Nephron progenitor cell (in vitro differentiated cells): ENCODE measurements around the gene PYY.
"Not testable (repeated sequence)": the region's sequence is repeated elsewhere in the genome, so short reads cannot be mapped to it uniquely, and the experiment has no call there.

ENCODE experiments used
- DNase-seq: peaks from one replicate; pipeline ENCODE4 v3.0.0; 2021
- H3K27ac Mint-ChIP-seq: 2 replicates; pipeline ENCODE4 v1.8.0; 2021; ENCODE audit warnings: mild to moderate bottlenecking, moderate library complexity, mixed read lengths
- H3K27me3 Mint-ChIP-seq: 2 replicates; pipeline ENCODE4 v1.8.0; 2021; ENCODE audit warnings: mild to moderate bottlenecking, low read depth, mixed read lengths; ENCODE audit not compliant: poor library complexity
- H3K36me3 Mint-ChIP-seq: 2 replicates; pipeline ENCODE4 v1.8.0; 2021; ENCODE audit warnings: low read depth, mixed read lengths
- H3K4me1 Mint-ChIP-seq: 2 replicates; pipeline ENCODE4 v1.8.0; 2021; ENCODE audit warnings: mixed read lengths
- H3K4me3 Mint-ChIP-seq: 2 replicates; pipeline ENCODE4 v1.8.0; 2021; ENCODE audit warnings: mild to moderate bottlenecking, moderate library complexity, mixed read lengths
- H3K9me3 Mint-ChIP-seq: 2 replicates; pipeline ENCODE4 v1.8.0; 2021; ENCODE audit warnings: mild to moderate bottlenecking, moderate library complexity, mixed read lengths
- TF ChIP-seq, protein P1 (sequence below): fragments of 200-600 bp; sonication (generic); IDR thresholded peaks from 2 replicates; pipeline ENCODE4 v1.5.0; 2021; ENCODE audit warnings: antibody characterized with exemption

PYY gene

DNA sequence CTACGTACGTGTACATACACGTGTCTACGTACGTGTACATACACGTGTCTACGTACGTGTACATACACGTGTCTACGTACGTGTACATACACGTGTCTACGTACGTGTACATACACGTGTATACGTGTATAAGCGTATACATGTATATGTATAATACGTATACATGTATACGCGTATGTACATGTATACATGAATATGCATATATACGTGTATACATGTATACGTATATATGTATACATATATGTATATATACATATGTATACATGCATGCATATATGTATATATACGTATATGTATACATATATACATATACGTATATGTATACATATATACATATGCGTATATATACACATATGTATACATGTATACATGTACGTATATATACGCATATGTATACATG, 22.2 kb upstream of the PYY start:
- no peak overlapping the region for H3K27ac Mint-ChIP-seq
- TF ChIP-seq, protein P1, sequence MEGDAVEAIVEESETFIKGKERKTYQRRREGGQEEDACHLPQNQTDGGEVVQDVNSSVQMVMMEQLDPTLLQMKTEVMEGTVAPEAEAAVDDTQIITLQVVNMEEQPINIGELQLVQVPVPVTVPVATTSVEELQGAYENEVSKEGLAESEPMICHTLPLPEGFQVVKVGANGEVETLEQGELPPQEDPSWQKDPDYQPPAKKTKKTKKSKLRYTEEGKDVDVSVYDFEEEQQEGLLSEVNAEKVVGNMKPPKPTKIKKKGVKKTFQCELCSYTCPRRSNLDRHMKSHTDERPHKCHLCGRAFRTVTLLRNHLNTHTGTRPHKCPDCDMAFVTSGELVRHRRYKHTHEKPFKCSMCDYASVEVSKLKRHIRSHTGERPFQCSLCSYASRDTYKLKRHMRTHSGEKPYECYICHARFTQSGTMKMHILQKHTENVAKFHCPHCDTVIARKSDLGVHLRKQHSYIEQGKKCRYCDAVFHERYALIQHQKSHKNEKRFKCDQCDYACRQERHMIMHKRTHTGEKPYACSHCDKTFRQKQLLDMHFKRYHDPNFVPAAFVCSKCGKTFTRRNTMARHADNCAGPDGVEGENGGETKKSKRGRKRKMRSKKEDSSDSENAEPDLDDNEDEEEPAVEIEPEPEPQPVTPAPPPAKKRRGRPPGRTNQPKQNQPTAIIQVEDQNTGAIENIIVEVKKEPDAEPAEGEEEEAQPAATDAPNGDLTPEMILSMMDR: no peak
- peaks cover 7% of the 10 kb centered on the region for H3K4me1 Mint-ChIP-seq
- DNase-seq: no peak
- H3K27me3 Mint-ChIP-seq: peaks cover 68% of the 10 kb centered on the region
- H3K36me3 Mint-ChIP-seq: no peaks in the 10 kb centered on the region
- no peaks in the 10 kb centered on the region for H3K9me3 Mint-ChIP-seq
- H3K4me3 Mint-ChIP-seq: no peak overlapping the region

DNA sequence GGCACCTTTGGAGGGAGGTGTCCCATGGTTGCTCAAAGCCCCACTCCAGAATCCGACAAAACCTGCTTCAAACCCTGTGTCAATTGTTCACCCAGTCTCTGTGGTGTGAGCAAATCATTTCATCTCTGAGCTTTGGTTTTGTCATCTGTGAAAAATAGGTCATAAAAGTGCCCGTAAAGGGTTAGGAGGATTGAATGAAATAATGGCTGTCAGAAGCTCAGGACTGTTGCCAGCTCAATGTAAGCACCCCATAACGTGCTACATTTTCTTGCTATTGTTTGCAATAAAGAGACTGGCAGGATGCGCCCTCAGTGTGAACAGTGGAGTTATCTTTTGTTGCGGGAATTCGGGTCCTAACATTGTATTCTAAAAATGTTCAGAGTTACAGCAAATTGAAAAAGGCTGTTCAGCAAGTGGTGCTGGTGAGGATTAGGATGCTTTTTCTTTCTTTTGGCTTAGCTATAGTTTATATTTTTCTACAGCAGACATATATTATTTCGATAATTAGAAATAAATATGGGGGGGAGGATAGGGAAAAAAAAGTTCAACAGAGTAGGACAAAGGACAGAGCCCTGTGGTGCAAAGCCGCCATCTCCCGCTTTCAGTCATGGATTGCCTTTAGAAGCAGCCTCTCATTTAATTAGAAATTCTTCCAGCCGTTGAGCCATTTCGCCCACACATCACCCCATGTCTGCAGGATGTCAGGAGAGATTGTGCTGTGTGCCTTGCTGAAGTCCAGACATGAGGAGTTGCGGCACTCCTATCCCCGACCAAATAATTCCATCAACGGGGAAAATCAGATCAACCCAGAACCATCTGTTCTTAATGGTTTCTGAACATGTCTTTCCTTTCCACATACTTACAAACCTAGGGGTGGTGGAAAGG, 20.9 kb upstream of the PYY start:
- no peaks in the 10 kb centered on the region for H3K9me3 Mint-ChIP-seq
- DNase-seq: no peak
- TF ChIP-seq, protein P1: no peak
- no peak overlapping the region for H3K4me3 Mint-ChIP-seq
- peaks cover 7% of the 10 kb centered on the region for H3K4me1 Mint-ChIP-seq
- H3K27me3 Mint-ChIP-seq: peaks cover 63% of the 10 kb centered on the region
- H3K27ac Mint-ChIP-seq: no peak overlapping the region
- H3K36me3 Mint-ChIP-seq: no peaks in the 10 kb centered on the region

DNA sequence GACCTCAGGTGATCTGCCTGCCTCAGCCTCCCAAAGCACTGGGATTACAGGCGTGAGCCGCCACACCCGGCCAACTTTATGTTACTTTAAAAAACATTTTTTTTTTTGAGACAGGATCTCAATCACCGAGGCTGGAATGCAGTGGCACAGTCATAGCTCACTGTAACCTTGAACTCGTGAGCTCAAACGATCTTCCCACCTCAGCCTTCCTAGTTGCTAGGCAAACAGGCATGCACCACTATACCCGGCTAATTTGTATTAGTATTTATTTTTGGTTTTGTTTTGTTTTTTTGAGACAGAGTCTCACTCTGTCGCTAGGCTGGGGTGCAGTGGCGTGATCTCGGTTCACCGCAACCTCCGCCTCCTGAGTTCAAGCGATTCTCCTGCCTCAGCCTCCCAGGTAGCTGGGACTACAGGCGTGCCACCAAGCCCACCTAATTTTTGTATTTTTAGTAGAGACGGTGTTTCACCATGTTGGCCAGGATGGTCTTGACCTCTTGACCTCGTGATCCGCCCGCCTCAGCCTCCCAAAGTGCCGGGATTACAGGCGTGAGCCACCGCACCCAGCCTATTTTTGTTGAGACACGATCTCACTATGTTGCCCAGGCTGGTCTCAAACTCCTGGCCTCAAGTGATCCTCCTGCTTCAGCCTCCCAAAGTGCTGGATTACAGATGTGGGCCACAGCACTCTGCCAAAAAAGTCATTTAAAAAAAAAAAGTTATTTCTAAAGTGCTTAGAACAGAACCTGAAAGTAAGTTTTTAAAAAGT, 18.9 kb upstream of the PYY start:
- peaks cover 12% of the 10 kb centered on the region for H3K4me1 Mint-ChIP-seq
- H3K4me3 Mint-ChIP-seq, H3K36me3 Mint-ChIP-seq, DNase-seq, H3K27ac Mint-ChIP-seq, H3K9me3 Mint-ChIP-seq: not testable (repeated sequence)
- peaks cover 45% of the 10 kb centered on the region for H3K27me3 Mint-ChIP-seq

DNA sequence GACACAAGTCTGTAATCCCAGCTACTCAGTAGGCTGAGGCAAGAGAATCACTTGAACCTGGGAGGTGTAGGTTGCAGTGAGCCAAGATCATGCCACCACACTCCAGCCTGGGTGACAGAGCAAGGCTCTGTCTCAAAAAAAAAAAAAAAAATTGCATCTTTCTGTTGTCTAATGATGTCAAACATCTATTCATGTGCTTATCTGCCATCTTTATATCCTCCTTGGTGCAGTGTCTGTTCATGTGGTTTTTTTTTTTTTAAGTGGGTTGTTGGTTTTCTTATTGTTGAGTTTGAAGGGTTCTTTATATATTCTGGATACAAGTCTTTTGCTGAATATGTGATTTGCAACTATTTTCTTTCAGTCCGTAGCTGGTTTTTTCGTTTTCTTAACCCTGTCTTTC, 17.7 kb upstream of the PYY start:
- not testable (repeated sequence) for H3K4me3 Mint-ChIP-seq, DNase-seq, H3K9me3 Mint-ChIP-seq, H3K27ac Mint-ChIP-seq, H3K36me3 Mint-ChIP-seq, H3K4me1 Mint-ChIP-seq
- H3K27me3 Mint-ChIP-seq: peaks cover 39% of the 10 kb centered on the region

DNA sequence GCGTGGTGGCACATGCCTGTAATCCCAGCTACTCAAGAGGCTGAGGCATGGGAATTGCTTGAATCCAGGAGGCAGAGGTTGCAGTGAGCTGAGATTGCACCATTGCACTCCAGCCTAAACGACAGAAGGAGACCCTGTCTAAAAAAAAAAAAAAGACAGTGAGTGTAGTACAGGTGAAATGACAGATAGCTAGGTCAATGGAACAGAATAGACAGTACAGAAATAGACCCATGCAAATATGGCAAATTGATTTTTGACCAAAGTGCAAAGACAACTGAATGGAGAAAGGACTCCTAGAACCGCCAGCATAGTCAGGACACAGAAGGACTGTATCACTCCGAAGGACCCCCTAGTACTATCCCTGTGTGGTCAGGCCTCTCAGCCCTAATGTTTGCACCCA, 16.6 kb upstream of the PYY start:
- H3K36me3 Mint-ChIP-seq: no peaks in the 10 kb centered on the region
- DNase-seq: no peak
- H3K27ac Mint-ChIP-seq: no peak overlapping the region
- H3K4me1 Mint-ChIP-seq: peaks cover 9% of the 10 kb centered on the region
- peaks cover 44% of the 10 kb centered on the region for H3K27me3 Mint-ChIP-seq
- H3K4me3 Mint-ChIP-seq: no peak overlapping the region
- H3K9me3 Mint-ChIP-seq: no peaks in the 10 kb centered on the region
- TF ChIP-seq, protein P1: no peak

DNA sequence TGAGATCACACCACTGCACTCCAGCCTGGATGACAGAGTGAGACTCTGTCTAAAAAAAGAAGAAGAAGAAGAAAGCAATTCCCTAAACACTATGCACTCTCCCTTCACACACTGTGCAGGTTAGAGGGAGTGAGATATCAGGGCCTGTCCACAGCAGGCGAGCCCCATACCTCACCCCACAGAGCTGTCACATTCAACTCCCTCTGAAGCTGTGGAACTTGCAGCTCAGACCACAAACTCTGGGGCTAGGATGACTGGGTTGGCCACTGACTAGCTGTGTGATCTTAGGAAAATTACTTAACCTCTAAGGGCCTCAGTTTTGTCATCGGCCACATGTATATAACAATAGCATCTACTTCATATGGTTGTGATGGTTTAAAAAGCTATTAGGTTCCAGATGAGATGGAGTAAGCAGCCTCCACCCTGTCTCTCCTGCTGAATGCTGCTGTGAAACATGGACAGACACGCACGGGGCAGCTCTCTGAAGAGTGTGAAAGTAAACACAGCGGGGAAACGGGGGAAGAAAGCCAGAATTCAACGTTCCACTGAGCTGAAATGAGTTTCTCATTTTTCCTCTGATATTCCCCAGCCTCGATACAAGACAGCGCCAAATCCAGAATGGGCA, 13.6 kb upstream of the PYY start:
- H3K4me1 Mint-ChIP-seq: peaks cover 9% of the 10 kb centered on the region
- H3K4me3 Mint-ChIP-seq: no peak overlapping the region
- TF ChIP-seq, protein P1: no peak
- H3K36me3 Mint-ChIP-seq: no peaks in the 10 kb centered on the region
- no peak for DNase-seq
- H3K9me3 Mint-ChIP-seq: no peaks in the 10 kb centered on the region
- H3K27me3 Mint-ChIP-seq: peaks cover 40% of the 10 kb centered on the region
- no peak overlapping the region for H3K27ac Mint-ChIP-seq
